NCI-H2107 (cell line): ENCODE results near the gene SAMD14.

Experiments
- DNase-seq: peaks from one replicate; lab custom pipeline; 2025; lab: John Stamatoyannopoulos, UW

SAMD14 gene

GRCh38 chr17:50147841-50148225 lies 17.9 kb upstream of the SAMD14 start:
- DNase-seq: no peak

GRCh38 chr17:50146927-50147665 lies 17.1 kb upstream of the SAMD14 start:
- DNase-seq: no peak

- DNase-seq: no peak
These were observed 16.4 kb upstream of the SAMD14 start for GRCh38 chr17:50146230-50146926.

- no peak for DNase-seq
These were observed 15.7 kb upstream of the SAMD14 start for GRCh38 chr17:50145532-50146229.

GRCh38 chr17:50144845-50145531 lies 15.0 kb upstream of the SAMD14 start:
- DNase-seq: no peak

GRCh38 chr17:50144355-50144754 lies 14.4 kb upstream of the SAMD14 start:
- DNase-seq: no peak

- DNase-seq: no peak
These were observed 13.7 kb upstream of the SAMD14 start for GRCh38 chr17:50143461-50144176.

- no peak for DNase-seq
These were observed 11.8 kb upstream of the SAMD14 start for GRCh38 chr17:50141745-50142110.

- DNase-seq: no peak
These were observed 11.2 kb upstream of the SAMD14 start for GRCh38 chr17:50141026-50141744.

GRCh38 chr17:50139950-50140885 lies 10.3 kb upstream of the SAMD14 start:
- no peak for DNase-seq

GRCh38 chr17:50139185-50139783 lies 9.3 kb upstream of the SAMD14 start:
- no peak for DNase-seq

- DNase-seq: no peak
These were observed 7.1 kb upstream of the SAMD14 start for GRCh38 chr17:50137042-50137441.

- no peak for DNase-seq
These were observed 6.2 kb upstream of the SAMD14 start for GRCh38 chr17:50136096-50136687.

GRCh38 chr17:50135316-50136095 lies 5.5 kb upstream of the SAMD14 start:
- DNase-seq: no peak

- no peak for DNase-seq
These were observed 4.5 kb upstream of the SAMD14 start for GRCh38 chr17:50134206-50135110.

GRCh38 chr17:50133769-50134099 lies 3.8 kb upstream of the SAMD14 start:
- no peak for DNase-seq

GRCh38 chr17:50133028-50133768 lies 3.2 kb upstream of the SAMD14 start:
- DNase-seq: no peak
